Middle frontal gyrus (tissue), 1 donor: Measurements from ENCODE around the gene DENND5B.

Source experiments
- DNase-seq: peaks from one replicate; pipeline ENCODE4 v3.0.0-alpha.2; 2015; ENCODE audit warnings: low spot score; ENCODE audit errors: extremely low spot score

Gene DENND5B

GRCh38 chr12:31471823-31472222 lies 119.1 kb downstream of the DENND5B start:
- no peak for DNase-seq

- DNase-seq = no peak
Observed at GRCh38 chr12:31471051-31471450, 119.9 kb downstream of the DENND5B start.

DNA sequence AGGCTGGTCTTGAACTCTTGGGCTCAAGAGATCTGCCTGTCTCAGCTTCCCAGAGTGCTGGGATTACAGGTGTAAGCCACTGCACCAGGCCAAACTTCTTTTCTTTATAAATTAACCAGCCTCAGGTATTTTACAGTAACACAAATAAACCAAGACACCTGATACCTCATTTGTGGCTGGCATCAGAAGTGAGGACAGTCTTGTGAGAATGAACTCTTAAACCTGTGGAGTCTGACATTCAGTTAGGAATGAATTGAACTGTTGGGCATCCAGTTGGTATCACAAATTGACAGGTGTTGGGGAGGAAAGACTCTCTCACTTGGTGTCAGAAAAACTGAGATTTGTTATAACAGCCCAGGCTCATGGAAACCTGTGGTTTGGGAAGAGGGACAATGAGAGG lies 120.5 kb downstream of the DENND5B start:
- DNase-seq = no peak

DNA sequence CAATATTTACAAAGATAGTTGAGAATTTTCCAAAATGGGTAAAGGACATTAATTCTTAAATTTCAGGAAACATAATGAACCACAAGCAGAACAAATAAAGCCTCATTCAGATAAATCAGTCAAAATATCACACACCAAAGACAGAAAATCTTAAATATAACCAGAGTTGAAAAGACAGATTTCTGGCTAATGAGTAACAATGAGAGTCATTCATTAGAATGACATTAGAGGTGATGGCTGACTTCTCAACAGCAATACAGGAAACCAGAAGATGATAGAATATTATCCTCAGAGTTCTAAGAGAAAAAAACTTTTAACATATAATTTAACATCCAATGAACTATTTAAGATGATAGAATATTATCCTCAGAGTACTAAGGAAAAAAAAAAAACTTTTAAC lies 124.2 kb downstream of the DENND5B start:
- no peak for DNase-seq

- DNase-seq = no peak
Observed at GRCh38 chr12:31465002-31465401, 125.9 kb downstream of the DENND5B start.

GRCh38 chr12:31460024-31460423 lies 130.9 kb downstream of the DENND5B start:
- DNase-seq = no peak

- DNase-seq = no peak
Observed at GRCh38 chr12:31456562-31456961, 134.4 kb downstream of the DENND5B start.

DNA sequence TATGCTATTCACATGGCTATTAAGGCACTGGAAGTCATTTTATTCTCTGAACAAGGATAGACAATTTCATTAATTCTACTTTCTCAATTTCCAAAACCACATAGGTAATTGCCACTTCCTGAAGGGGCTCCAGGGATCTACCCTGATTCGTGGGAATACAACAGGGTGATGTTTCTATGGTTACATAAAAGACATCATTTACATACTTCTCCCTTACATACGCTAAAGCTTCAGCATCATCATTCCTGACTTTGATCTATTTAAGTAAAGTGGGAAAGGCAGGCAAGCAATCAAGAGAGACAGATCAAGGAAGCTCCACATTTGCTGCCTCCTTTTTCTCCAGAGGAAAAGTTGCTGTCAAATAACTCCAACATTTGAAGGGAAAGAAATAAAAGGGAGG lies 146.2 kb downstream of the DENND5B start:
- DNase-seq = no peak

DNA sequence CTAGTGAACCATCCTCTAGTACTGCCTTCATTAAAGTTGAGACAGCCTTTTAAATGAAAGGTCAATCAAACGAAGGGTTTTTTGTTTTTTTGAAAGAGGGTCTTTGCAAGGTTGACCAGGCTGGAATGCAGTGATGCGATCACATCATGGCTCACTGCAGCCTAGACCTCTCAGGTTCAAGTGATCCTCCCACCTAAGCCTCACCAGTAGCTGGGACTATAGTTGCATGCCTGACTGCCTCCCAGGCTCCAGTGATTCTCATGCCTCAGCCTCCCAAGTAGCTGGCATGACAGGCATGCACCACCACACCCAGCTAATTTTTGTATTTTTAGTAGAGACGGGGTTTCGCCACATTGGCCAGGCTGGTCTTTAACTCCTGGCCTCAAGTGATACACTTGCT lies 150.3 kb downstream of the DENND5B start:
- DNase-seq = no peak

GRCh38 chr12:31440134-31440533 lies 150.8 kb downstream of the DENND5B start:
- no peak for DNase-seq

GRCh38 chr12:31431721-31432240 lies 159.2 kb downstream of the DENND5B start:
- DNase-seq = no peak

DNA sequence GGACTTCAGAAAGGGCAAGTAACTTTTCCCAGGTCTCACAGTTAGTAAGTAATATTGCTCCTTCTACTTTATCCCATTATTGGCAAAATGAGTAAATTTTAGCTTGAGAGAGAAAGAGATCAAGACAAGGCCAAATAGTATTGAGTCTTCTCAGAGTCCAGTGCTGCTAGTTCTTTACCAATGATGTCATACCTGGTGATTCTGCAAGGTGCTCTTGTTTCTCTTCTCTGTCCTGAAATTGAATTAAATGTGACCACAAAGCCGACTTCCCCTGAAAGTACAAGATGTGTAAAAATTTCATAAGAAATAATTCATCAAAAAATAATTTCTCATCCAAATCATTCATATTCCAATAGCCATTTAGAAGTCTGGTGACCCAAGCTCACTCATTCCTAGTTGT lies 167.5 kb downstream of the DENND5B start:
- no peak for DNase-seq

GRCh38 chr12:31412292-31412801 lies 178.6 kb downstream of the DENND5B start:
- no peak for DNase-seq

GRCh38 chr12:31408763-31409162 lies 182.2 kb downstream of the DENND5B start:
- DNase-seq = no peak

- no peak for DNase-seq
Observed at GRCh38 chr12:31407562-31407961, 183.4 kb downstream of the DENND5B start.

DNA sequence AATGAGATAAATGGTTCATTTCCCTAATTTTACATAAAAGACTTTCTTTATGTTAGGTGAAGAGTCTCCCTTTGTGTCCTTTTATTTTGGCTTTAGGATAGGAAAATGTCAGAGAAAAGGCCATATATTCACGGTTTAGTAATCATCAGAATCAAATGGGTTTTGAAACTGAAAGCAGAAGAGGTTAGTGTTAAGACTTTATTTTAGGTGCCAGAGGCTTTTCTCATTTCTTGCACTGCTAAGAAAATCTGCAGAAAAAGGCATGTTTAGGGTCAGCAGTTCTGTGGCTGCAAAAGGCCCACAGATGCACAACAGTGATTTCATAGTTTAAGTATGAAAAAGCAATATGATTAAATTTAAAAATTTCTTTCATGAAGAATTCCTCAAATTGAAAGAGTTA lies 184.6 kb downstream of the DENND5B start:
- no peak for DNase-seq

DNA sequence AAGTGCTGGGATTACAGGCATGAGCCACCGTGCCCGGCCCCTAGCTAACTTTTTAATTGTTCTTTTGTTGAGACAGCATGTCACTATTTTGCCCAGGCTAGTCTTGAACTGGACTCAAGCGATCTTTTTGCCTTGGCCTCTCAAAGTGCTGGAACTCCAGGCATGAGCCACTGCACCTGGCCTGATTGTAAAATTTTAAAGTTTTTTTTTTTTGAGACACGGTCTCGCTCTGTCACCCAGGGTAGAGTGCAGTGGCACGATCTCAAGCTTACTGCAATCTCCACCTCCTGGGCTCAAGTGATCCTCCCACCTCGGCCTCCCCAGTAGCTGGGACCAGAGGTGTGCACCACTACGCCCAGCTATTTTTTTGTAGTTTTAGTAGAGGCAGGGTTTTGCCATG lies 185.9 kb downstream of the DENND5B start:
- DNase-seq = no peak

GRCh38 chr12:31403099-31403607 lies 187.8 kb downstream of the DENND5B start:
- peak; percentile 36 for DNase-seq

- DNase-seq = no peak
Observed at GRCh38 chr12:31393004-31393550, 197.9 kb downstream of the DENND5B start.

DNA sequence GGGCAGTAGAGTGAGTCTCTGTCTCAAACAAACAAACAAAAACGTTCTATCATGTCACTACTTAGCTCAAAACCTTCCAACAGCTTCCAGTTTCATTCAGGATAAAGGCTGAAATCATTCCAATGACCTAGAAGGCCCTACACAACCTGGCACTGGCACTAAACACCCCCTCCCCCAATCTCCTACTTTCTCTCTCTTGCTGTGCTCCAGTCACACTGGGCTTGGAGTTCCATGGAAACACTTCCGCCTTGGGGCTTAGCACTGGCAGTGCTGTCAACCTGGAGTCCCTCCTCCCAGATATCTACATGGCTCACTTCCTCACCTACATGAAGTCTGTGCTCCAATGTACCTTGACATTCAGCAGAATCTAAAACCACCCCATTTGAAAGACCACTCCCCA lies 199.9 kb downstream of the DENND5B start:
- no peak for DNase-seq

GRCh38 chr12:31388713-31389112 lies 202.2 kb downstream of the DENND5B start:
- no peak for DNase-seq

DNA sequence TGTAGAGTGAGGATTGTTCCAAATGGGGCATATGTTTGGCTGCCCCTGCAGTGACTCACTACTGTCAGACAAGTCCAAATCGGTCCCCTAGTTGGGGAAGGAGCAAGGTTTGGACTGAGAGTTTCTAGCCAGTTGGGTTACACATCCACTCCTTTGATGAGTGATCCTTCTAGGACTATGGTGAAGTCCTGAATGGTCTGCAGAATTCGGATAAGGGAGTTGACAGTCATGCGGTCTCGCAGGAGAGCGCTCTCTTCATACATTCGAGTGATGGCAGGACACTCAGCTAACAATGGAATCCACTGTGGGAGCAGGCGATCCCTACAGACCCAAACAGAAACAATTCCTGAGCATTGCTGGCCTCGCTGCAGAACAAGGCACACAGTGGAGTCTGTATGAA lies 203.5 kb downstream of the DENND5B start:
- no peak for DNase-seq

DNA sequence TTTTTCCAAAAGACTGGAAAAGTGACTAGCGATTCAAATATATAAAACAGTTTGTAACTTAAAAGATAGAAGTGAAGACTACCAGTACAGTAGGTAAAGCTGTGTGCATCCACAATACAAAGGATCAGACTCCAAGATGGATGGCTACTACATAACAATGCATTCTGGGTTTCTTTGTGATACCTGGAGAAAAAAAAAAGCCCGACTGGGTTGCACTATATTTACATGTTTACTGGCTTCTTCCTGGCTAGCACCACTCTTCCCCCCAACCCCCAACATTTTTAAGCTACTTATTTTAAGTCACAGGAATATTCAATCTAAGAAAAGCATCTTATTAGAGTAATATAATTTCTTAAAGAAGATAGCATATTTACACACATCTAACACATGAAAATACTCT lies 203.9 kb downstream of the DENND5B start:
- DNase-seq = no peak
